ENCODE results near the gene ZXDC. TPM values are rescaled to one million over a fixed set of nuclear protein-coding genes. Genes with fewer than 3 reads are reported as not detected.

ZXDC gene, protein sequence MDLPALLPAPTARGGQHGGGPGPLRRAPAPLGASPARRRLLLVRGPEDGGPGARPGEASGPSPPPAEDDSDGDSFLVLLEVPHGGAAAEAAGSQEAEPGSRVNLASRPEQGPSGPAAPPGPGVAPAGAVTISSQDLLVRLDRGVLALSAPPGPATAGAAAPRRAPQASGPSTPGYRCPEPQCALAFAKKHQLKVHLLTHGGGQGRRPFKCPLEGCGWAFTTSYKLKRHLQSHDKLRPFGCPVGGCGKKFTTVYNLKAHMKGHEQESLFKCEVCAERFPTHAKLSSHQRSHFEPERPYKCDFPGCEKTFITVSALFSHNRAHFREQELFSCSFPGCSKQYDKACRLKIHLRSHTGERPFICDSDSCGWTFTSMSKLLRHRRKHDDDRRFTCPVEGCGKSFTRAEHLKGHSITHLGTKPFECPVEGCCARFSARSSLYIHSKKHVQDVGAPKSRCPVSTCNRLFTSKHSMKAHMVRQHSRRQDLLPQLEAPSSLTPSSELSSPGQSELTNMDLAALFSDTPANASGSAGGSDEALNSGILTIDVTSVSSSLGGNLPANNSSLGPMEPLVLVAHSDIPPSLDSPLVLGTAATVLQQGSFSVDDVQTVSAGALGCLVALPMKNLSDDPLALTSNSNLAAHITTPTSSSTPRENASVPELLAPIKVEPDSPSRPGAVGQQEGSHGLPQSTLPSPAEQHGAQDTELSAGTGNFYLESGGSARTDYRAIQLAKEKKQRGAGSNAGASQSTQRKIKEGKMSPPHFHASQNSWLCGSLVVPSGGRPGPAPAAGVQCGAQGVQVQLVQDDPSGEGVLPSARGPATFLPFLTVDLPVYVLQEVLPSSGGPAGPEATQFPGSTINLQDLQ
- 9.6 and 16.0 TPM in 2 replicates for total RNA-seq

DNA sequence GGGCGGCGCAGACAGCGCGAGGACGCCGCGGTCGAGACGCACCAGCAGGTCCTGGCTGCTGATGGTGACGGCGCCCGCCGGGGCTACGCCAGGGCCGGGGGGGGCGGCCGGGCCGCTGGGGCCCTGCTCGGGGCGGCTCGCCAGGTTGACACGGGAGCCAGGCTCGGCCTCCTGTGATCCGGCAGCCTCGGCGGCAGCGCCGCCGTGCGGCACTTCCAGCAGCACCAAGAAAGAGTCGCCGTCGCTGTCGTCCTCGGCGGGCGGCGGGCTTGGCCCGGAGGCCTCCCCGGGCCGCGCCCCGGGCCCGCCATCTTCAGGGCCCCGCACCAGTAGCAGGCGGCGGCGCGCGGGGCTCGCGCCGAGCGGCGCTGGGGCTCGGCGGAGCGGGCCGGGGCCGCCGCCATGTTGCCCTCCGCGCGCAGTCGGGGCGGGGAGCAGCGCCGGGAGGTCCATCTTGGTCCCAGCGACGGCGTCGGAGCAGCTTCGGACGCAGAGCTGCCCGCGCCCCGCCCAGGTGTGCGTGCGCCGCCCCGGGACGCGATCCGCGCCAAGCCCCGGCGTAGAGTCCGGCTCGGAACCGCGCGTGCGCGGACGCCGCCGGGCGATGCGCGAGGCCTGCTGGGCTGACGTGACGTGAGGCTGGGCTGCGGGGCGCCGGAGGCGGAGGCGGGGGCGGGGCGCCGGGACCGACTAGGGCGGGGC lies at the start of gene ZXDC:
Gene ZXDC, minus strand, starts transcription at position 479 of the 702 bp plus-strand sequence. Its CDS starts 26 bp downstream, at position 453.

DNA sequence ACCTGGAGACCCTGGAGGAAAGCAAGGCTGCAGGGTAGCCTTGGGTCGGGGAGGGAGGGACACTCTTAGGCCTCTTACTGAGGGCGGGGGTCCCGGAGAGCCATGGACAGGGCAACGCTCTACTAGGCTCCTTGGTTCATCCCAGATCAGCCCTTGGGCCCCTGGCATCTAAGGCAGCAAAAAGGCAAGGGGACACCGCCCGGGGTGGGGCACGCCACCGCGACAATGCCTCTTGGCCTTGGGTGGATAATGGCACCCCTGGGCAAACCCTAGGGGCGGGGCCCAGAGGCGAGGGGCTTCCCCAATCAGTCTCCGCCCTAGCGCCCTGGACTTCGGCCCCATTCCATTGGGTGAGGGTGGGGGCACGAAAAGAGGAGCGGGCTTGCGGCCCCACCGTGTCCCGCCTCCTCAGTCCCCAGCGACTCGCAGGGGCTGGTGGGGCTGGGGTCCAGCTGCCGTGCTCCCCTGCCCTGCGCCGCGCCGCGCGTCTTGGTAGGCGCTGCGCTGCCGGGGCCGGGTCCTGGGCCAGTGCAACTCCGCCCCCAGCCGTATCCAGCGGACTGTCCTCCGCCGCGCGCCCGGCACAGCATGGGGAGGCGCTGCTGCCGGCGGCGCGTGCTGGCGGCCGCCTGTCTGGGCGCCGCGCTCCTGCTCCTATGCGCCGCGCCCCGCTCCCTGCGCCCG lies 48.2 kb upstream of the ZXDC start, which contains the start of gene CHST13:
Gene CHST13, plus strand, starts transcription at position 411 of the 684 bp plus-strand sequence. Its CDS starts 178 bp downstream, at position 589.

DNA sequence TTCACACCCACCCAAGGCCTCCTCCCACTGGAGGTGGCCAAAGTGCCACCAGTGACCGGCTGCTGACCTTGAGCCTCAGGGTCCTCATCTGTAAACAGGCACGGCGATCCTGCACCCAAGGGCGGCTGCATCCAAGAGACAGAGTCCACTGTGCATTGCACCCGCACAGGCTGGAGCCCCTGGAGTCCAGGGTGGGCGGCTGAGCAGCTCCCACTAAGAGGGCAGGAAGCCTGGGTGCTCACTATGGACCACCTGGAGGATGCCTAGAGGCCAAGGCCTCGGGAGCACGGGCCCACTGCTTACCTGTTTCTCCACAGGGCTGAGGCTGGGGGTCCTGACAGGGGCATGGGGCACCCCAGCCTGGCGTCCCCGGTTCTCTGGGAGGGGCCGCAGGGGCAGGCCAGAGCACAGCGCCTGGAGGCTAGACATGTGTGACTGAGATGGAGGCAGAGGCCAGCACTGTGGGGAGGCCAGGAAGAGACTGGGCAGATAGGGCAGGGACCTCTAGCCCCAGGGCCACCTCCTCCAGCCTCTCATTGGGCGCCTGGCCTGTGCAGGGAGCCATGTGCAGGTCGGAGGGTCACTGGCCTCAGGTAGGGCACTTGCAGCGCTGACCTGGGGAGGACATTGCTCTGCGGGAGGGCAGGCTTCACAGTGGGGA lies 41.7 kb upstream of the ZXDC start, which contains the start of gene UROC1:
Gene UROC1, minus strand, starts transcription at position 483 of the 661 bp plus-strand sequence. Its CDS starts 54 bp downstream, at position 429.

DNA sequence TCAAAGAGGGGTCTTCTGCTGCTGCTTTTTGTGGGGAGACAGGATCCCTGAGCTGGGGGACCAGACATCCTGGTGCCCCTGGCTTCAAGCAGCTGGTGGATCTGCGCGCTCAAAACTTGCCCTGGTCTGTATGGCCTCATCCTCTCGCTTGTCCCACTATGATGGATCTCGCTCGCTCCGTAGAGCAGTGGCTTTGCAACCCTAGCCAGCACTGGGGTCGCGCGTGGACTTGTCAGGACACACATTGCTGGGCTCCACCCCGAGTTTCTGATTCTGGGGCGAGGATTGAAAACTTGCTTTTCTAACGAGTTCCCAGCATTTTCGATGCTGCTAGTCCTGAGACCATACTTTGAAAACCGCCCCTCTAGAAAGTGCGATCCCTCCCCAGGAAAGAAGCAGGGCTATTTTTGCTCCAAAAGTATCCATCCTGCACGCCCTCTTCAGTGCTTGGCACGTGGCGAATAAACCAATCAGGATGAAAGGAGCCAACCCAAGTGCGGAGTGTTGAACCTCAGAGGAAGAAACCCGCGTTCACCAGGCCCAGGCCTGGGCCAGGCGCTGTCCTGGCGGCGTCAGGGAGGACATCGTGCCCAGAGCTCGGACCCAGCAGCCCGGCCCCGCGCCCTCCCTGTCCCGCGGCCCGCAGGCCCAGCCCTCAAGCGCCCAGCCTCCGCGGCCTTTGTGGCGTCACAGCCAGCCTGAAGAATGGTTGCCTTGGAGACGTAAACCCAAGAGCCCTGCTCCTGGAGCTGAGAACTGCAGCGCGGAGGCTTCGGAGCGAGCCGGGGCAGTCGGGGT lies 81.3 kb downstream of the ZXDC start, which contains the start of gene CFAP100:
Gene CFAP100, plus strand, starts transcription at position 731 of the 798 bp plus-strand sequence. CDS start 1,092 bp downstream, outside the sequence.

Other genes with a start within 250 kb of the ZXDC start
- gene KLF15, start 118.5 kb downstream of the ZXDC start, total RNA-seq = 4.2 and 8.5 TPM in 2 replicates
- not detected in 2 replicates for gene CFAP100, start 81.0 kb downstream of the ZXDC start, total RNA-seq
- gene UROC1, start 41.9 kb upstream of the ZXDC start, total RNA-seq = not detected in 2 replicates
- not detected in 2 replicates for gene CHST13, start 48.3 kb upstream of the ZXDC start, total RNA-seq
- gene C3orf22, start 83.0 kb upstream of the ZXDC start, total RNA-seq = not detected in 2 replicates
- 9.4 and 10.9 TPM in 2 replicates for gene TXNRD3, start 179.2 kb upstream of the ZXDC start, total RNA-seq
- gene CHCHD6, start 228.3 kb upstream of the ZXDC start, total RNA-seq = 6.0 and 12.8 TPM in 2 replicates